Body of pancreas (tissue), 4 donors: ENCODE measurements around the gene AMPH. TPM values are rescaled to one million over a fixed set of nuclear protein-coding genes. Genes with fewer than 3 reads are reported as not detected.

Source experiments
- ATAC-seq: fragments of 150-250 bp; one replicate; pipeline ENCODE4 v1.9.1; 2016
- DNase-seq, 4 donors: peaks; one replicate each; pipeline ENCODE4 v3.0.0-alpha.2; 2019
- H3K27ac ChIP-seq, 4 donors: fragments of 200-600 bp; sonication (generic); 1 replicate in 3 of 4; 2 replicates in 1 of 4; pipeline versions ENCODE4 v1.5.1 to v1.6.1; 2016 to 2019; ENCODE audit warnings: mild to moderate bottlenecking in 1 of 4, mixed read lengths in 1 of 4, moderate library complexity in 1 of 4
- H3K27me3 ChIP-seq, 2 donors: fragments of 200-600 bp; sonication (generic); one replicate each; pipeline ENCODE4 v1.6.0; 2016; ENCODE audit warnings: mild to moderate bottlenecking in 1 of 2
- H3K36me3 ChIP-seq, 2 donors: fragments of 200-600 bp; sonication (generic); replicated peaks in 1 of 2; 2 replicates each; pipeline ENCODE4 v1.5.1; 2016; ENCODE audit warnings: low read depth in 2 of 2; ENCODE audit not compliant: insufficient read depth in 1 of 2
- H3K4me1 ChIP-seq: fragments of 200-600 bp; sonication (generic); one replicate; pipeline ENCODE4 v1.6.0; 2016
- H3K4me3 ChIP-seq, 2 donors: fragments of 200-600 bp; sonication (generic); 1 replicate in 1 of 2; 2 replicates in 1 of 2; pipeline ENCODE4 v1.5.1; 2016 to 2019
- H3K9me3 ChIP-seq, 3 donors: fragments of 200-600 bp; sonication (generic); 1 replicate in 2 of 3; 2 replicates in 1 of 3; pipeline ENCODE4 v1.5.1; 2016
- CTCF ChIP-seq, 7 experiments: fragments of 450-650 bp in 4 of 7; fragments of 200-600 bp in 3 of 7; sonication (generic) in 3 of 7; IDR thresholded peaks; one replicate each; pipeline ENCODE4 v1.5.1; 2016 to 2019; ENCODE audit warnings: antibody characterized with exemption in 7 of 7
- POLR2A ChIP-seq, 3 donors: fragments of 450-650 bp; IDR thresholded peaks; one replicate each; pipeline ENCODE4 v1.6.1; 2016; ENCODE audit warnings: antibody characterized with exemption in 3 of 3, mild to moderate bottlenecking in 2 of 3
- WGBS, 2 donors: methylation state at CpG; one replicate each; pipeline ENCODE4 v1.1.5; 2017; 5-methylcytosine and 5-hydroxymethylcytosine counted together
- intact Hi-C: fragments of 100-400 bp; cut with DNase I; formaldehyde crosslinking; loops from one replicate; pipeline ENCODE4 v1.15.1; 2023
- total RNA-seq, 2 donors: library from RNA; depleted of rRNA; stranded (reverse); fragments of >200 nt; gene quantifications; one replicate each; pipeline ENCODE4 v1.1.0, GENCODE V29; 2016

AMPH gene
- total RNA-seq, result 10 to 100 TPM in 1 of 2 donors, 1 to 10 TPM in 1; 2.6 to 14.2 TPM

- Histone ChIP-seq H3K4me1 (peaks cover 5% of the 10 kb centered on the region), H3K27me3 (no peaks in the 10 kb centered on the region), H3K27ac (no peak within 1 kb of the TSS), H3K36me3 (no peaks in the 10 kb centered on the region), H3K4me3 (no peak within 1 kb of the TSS), H3K9me3 (no peaks in the 10 kb centered on the region)
- peak; percentile 16 to 42 (median 38) for DNase-seq
- WGBS, 2 donors, result 1% methylated on average over 54 to 71 of the region's 105 CpGs
- ATAC-seq, result peak; percentile 58
- TF ChIP-seq CTCF (IDR thresholded peaks at IDR 0.05) (no peak), POLR2A (IDR thresholded peaks at IDR 0.05) (no peak)
- intact Hi-C loops, result no loop called here
Measured at GRCh38 chr7:38630720-38631673, at the start of gene AMPH. Gene AMPH, minus strand, starts transcription at chr7:38631373. Its CDS starts 22 bp downstream, at chr7:38631351.

- ATAC-seq, result no peak
- no peaks in the 10 kb centered on the region for H3K9me3 ChIP-seq
- H3K27me3 ChIP-seq, result no peaks in the 10 kb centered on the region
- H3K4me3 ChIP-seq, result no peak overlapping the region
- TF ChIP-seq CTCF (IDR thresholded peaks at IDR 0.05), result no peak
- TF ChIP-seq POLR2A (IDR thresholded peaks at IDR 0.05), result no peak
- no peak overlapping the region for H3K27ac ChIP-seq
- WGBS, 2 donors, result 38 to 41% methylated on average over 3 of the region's 3 CpGs
- intact Hi-C loops, result no loop called here
- DNase-seq, result no peak
- H3K4me1 ChIP-seq, result no peaks in the 10 kb centered on the region
- H3K36me3 ChIP-seq, result no peaks in the 10 kb centered on the region
Measured at GRCh38 chr7:38679419-38679818, 48.2 kb upstream of the AMPH start.

- H3K4me1 ChIP-seq, result no peaks in the 10 kb centered on the region
- H3K27me3 ChIP-seq, result no peaks in the 10 kb centered on the region
- no peaks in the 10 kb centered on the region for H3K9me3 ChIP-seq
- no peak for TF ChIP-seq CTCF (IDR thresholded peaks at IDR 0.05)
- TF ChIP-seq POLR2A (IDR thresholded peaks at IDR 0.05), result no peak
- DNase-seq (no peak), ATAC-seq (no peak)
- 60 to 73% methylated on average over 1 of the region's 1 CpG for WGBS, 2 donors
- H3K36me3 ChIP-seq, result no peaks in the 10 kb centered on the region
- no peak overlapping the region for H3K4me3 ChIP-seq
- no peak overlapping the region for H3K27ac ChIP-seq
- intact Hi-C loops, result no loop called here
Measured at GRCh38 chr7:38678698-38679054, 47.5 kb upstream of the AMPH start.

GRCh38 chr7:38677981-38678697, 47.0 kb upstream of the AMPH start:
- no peaks in the 10 kb centered on the region for H3K27me3 ChIP-seq
- TF ChIP-seq CTCF (IDR thresholded peaks at IDR 0.05), result no peak
- TF ChIP-seq POLR2A (IDR thresholded peaks at IDR 0.05), result no peak
- no peak for DNase-seq
- 64% methylated on average over 5 of the region's 5 CpGs for WGBS, 2 donors
- no peaks in the 10 kb centered on the region for H3K4me1 ChIP-seq
- no peaks in the 10 kb centered on the region for H3K9me3 ChIP-seq
- H3K27ac ChIP-seq, result no peak overlapping the region
- H3K4me3 ChIP-seq, result no peak overlapping the region
- no peaks in the 10 kb centered on the region for H3K36me3 ChIP-seq
- no peak for ATAC-seq
- intact Hi-C loops, result no loop called here
